GM12878 (cell line): Measurements from ENCODE around the gene GNGT1. TPM values are rescaled to one million over a fixed set of nuclear protein-coding genes. Genes with fewer than 3 reads are reported as not detected.

Experiments
- ATAC-seq: fragments of 200-7000 bp; cut with Tn5 transposase; 3 replicates; pipeline ENCODE4 v1.9.1; 2020; ENCODE audit warnings: mild to moderate bottlenecking, moderate library complexity
- BruUV-seq: library from RNA; stranded (reverse); fragments of 400-500 nt; replicated peaks from 2 replicates; lab custom pipeline; 2021; lab: Mats Ljungman, UMichigan
- CTCF ChIA-PET: fragments of 300-600 bp; sonication (Branson Sonifier 250); formaldehyde crosslinking; extraction: SDS; loops from one replicate; lab custom pipeline; 2021; ENCODE audit warnings: inconsistent platforms; lab: Yijun Ruan, JAX
- POLR2A ChIA-PET: fragments of 350-600 bp; formaldehyde crosslinking; extraction: SDS; loops from one replicate; lab custom pipeline; 2021; ENCODE audit warnings: inconsistent platforms; lab: Charles Lee
- RAD21 ChIA-PET: fragments of 300-600 bp; sonication (Branson Sonifier 250); formaldehyde crosslinking; loops from one replicate; lab custom pipeline; 2023; ENCODE audit warnings: antibody characterized with exemption; ENCODE audit not compliant: unreplicated experiment; lab: Charles Lee
- SMC1A ChIA-PET: fragments of 300-600 bp; sonication (Branson Sonifier 250); formaldehyde crosslinking; loops from one replicate; lab custom pipeline; 2023; ENCODE audit not compliant: unreplicated experiment, uncharacterized antibody; lab: Charles Lee
- DNase-seq: peaks from one replicate; pipeline ENCODE4 v3.0.0-alpha.2; 2011; ENCODE audit warnings: low read depth, low spot score
- FAIRE-seq: peaks from 3 replicates; lab custom pipeline; 2011; peaks lifted over from hg19 to GRCh38; lab: Jason Lieb, UNC
- H2AFZ ChIP-seq: 2 replicates; pipeline ENCODE4 v1.6.0; 2011; ENCODE audit warnings: low read depth, low read length, control low read depth; ENCODE audit not compliant: control insufficient read depth
- H3K27ac ChIP-seq: 2 replicates; pipeline ENCODE4 v1.5.1; 2011; ENCODE audit warnings: control low read depth; ENCODE audit not compliant: control insufficient read depth, insufficient read depth
- H3K27me3 ChIP-seq, 2 experiments: replicated peaks in 1 of 2; 2 replicates each; pipeline versions ENCODE4 v1.6.0 to v1.6.1; 2011; ENCODE audit warnings: low read length in 1 of 2; ENCODE audit not compliant: control insufficient read depth in 2 of 2, insufficient read depth in 2 of 2
- H3K36me3 ChIP-seq, 2 experiments: 2 replicates each; pipeline ENCODE4 v1.5.1; 2011; ENCODE audit warnings: low read length in 1 of 2; ENCODE audit not compliant: control insufficient read depth in 2 of 2, insufficient read depth in 2 of 2
- H3K4me1 ChIP-seq: 2 replicates; pipeline ENCODE4 v1.6.1; 2011; ENCODE audit warnings: mild to moderate bottlenecking, low read length, moderate library complexity, mixed read lengths; ENCODE audit not compliant: control insufficient read depth, insufficient read depth
- H3K4me2 ChIP-seq: 2 replicates; pipeline ENCODE4 v1.6.0; 2011; ENCODE audit warnings: control low read depth; ENCODE audit not compliant: control insufficient read depth, insufficient read depth
- H3K4me3 ChIP-seq: fragments of 200-600 bp; sonication (generic); 2 replicates; pipeline ENCODE4 v1.5.1; 2016
- H3K79me2 ChIP-seq: 2 replicates; pipeline ENCODE4 v1.6.0; 2011; ENCODE audit warnings: low read length; ENCODE audit not compliant: control insufficient read depth, insufficient read depth
- H3K9ac ChIP-seq: 2 replicates; pipeline ENCODE4 v1.8.0; 2011; ENCODE audit warnings: low read length, control low read depth, mixed read lengths; ENCODE audit not compliant: control insufficient read depth, insufficient read depth
- H3K9me3 ChIP-seq: replicated peaks from 3 replicates; pipeline ENCODE4 v1.5.1; 2011; ENCODE audit warnings: mild to moderate bottlenecking, low read length; ENCODE audit not compliant: control insufficient read depth, insufficient read depth
- H4K20me1 ChIP-seq: 2 replicates; pipeline ENCODE4 v1.6.0; 2011; ENCODE audit not compliant: control insufficient read depth, insufficient read depth
- MEF2A ChIP-seq: IDR thresholded peaks from 2 replicates; pipeline ENCODE4 v1.6.1; 2011; ENCODE audit warnings: low read depth, mild to moderate bottlenecking, low read length, moderate library complexity; ENCODE audit not compliant: insufficient read depth
- RELA ChIP-seq: fragments of 450-650 bp; IDR thresholded peaks from 2 replicates; pipeline ENCODE4 v1.8.0; 2014; ENCODE audit warnings: borderline replicate concordance; ENCODE audit not compliant: partially characterized antibody
- WGBS: methylation state at CpG from one replicate; pipeline ENCODE4 v1.1.6; 2016; ENCODE audit warnings: low lambda C conversion rate; ENCODE audit not compliant: insufficient replicate concordance, insufficient coverage; ENCODE audit errors: missing lambda C conversion rate; 5-methylcytosine and 5-hydroxymethylcytosine counted together
- in situ Hi-C: fragments of 300-500 bp; cut with MboI; formaldehyde crosslinking; loops from 9 replicates; pipeline ENCODE4 v1.14.3; 2018; ENCODE audit warnings: mixed read lengths
- intact Hi-C: fragments of 100-400 bp; cut with micrococcal nuclease; formaldehyde crosslinking; loops from one replicate; pipeline ENCODE4 v1.14.2; 2022; ENCODE audit not compliant: unreplicated experiment
- polyA plus RNA-seq, 11 experiments: library from polyadenylated mRNA; depleted of rRNA in 4 of 11; unstranded in 6 of 11; stranded (reverse) in 5 of 11; fragments of >200 nt; fragmentation: Nextera tagmentation in 4 of 11; fragmentation: Illumina TruSeq in 1 of 11; extraction: Ambion mirVana in 4 of 11; extraction: Trizol in 1 of 11; gene quantifications; 1 replicate in 1 of 11; 2 replicates in 10 of 11; pipeline versions ENCODE4 v1.2.1 to v1.2.3, GENCODE V29; 2011 to 2016; ENCODE audit warnings: inconsistent platforms in 2 of 11, missing spikeins in 2 of 11, low read depth in 1 of 11
- total RNA-seq, 4 experiments: library from RNA; depleted of rRNA in 3 of 4; stranded (reverse); fragments of >200 nt in 3 of 4; fragmentation: Illumina TruSeq in 1 of 4; extraction: Trizol in 1 of 4; gene quantifications; 2 replicates each; pipeline versions ENCODE4 v1.2.1 to v1.2.3, GENCODE V29; 2013 to 2021
- TF ChIP-seq, protein P1 (sequence below): fragments of 450-650 bp; IDR thresholded peaks from 2 replicates; pipeline ENCODE4 v1.6.1; 2017; ENCODE audit warnings: antibody characterized with exemption, mild to moderate bottlenecking, moderate library complexity
- TF ChIP-seq, protein P2 (sequence below): fragments of 450-650 bp; IDR thresholded peaks from 2 replicates; pipeline ENCODE4 v1.6.1; 2017; ENCODE audit warnings: mild to moderate bottlenecking, low read depth, inconsistent platforms; ENCODE audit not compliant: poor library complexity, severe bottlenecking

The GNGT1 gene
- total and polyA plus RNA-seq, 10 of the 15 experiments (the other 5 are each of a cell fraction or from before 2014, with no cell fraction given) = not detected

DNA sequence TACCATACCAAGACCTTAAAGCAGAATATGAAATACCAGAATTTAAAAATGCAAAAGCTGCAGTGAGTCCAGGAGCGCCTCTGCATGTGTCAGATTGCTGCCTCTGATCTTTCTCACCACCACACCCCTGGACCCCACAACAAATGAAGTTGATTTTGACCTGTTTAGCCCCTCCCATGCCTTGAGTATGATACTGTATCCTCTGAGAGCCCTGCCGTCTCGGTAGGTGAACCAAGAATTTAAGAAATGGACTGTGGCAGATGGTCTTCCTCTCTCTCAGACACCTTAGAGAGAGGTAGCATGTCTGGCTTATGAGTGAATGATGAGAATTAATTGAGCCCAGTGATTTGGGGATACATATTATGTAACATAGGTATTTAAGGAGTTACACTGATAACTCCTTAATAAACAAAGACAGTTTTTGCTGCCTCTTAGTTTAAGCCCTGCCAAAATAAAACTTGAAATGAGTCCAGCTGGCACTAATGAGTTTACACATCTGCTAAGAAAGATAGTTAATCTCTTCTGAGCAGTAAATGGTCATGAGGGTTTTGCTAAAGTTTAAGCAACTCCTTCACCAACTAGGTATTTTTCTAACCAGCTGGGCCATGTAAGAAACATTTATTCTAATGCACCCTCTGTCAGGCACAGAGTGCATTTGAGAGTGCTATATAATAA lies 11.3 kb upstream of the GNGT1 start:
- ChIA-PET POLR2A (no interaction called here), RAD21 (interaction anchor here (1.2 kb wide), 1 partner anchor 192 kb away, joined by 4 read pairs; no protein-coding TSS in a partner anchor), CTCF (interaction anchor here (0.5 to 2.2 kb wide), 2 partner anchors 192 to 851 kb away, joined by 4 to 9 read pairs; no protein-coding TSS in a partner anchor), SMC1A (interaction anchor here (1.4 kb wide), 1 partner anchor 11 kb away, joined by 3 read pairs; the partner anchor contains the start of gene GNGT1)
- H3K27ac ChIP-seq = no peak overlapping the region
- H2AFZ ChIP-seq = no peak overlapping the region
- FAIRE-seq = no peak
- TF ChIP-seq, protein P1, sequence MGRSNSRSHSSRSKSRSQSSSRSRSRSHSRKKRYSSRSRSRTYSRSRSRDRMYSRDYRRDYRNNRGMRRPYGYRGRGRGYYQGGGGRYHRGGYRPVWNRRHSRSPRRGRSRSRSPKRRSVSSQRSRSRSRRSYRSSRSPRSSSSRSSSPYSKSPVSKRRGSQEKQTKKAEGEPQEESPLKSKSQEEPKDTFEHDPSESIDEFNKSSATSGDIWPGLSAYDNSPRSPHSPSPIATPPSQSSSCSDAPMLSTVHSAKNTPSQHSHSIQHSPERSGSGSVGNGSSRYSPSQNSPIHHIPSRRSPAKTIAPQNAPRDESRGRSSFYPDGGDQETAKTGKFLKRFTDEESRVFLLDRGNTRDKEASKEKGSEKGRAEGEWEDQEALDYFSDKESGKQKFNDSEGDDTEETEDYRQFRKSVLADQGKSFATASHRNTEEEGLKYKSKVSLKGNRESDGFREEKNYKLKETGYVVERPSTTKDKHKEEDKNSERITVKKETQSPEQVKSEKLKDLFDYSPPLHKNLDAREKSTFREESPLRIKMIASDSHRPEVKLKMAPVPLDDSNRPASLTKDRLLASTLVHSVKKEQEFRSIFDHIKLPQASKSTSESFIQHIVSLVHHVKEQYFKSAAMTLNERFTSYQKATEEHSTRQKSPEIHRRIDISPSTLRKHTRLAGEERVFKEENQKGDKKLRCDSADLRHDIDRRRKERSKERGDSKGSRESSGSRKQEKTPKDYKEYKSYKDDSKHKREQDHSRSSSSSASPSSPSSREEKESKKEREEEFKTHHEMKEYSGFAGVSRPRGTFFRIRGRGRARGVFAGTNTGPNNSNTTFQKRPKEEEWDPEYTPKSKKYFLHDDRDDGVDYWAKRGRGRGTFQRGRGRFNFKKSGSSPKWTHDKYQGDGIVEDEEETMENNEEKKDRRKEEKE = no peak
- no peak for TF ChIP-seq MEF2A
- TF ChIP-seq, protein P2, sequence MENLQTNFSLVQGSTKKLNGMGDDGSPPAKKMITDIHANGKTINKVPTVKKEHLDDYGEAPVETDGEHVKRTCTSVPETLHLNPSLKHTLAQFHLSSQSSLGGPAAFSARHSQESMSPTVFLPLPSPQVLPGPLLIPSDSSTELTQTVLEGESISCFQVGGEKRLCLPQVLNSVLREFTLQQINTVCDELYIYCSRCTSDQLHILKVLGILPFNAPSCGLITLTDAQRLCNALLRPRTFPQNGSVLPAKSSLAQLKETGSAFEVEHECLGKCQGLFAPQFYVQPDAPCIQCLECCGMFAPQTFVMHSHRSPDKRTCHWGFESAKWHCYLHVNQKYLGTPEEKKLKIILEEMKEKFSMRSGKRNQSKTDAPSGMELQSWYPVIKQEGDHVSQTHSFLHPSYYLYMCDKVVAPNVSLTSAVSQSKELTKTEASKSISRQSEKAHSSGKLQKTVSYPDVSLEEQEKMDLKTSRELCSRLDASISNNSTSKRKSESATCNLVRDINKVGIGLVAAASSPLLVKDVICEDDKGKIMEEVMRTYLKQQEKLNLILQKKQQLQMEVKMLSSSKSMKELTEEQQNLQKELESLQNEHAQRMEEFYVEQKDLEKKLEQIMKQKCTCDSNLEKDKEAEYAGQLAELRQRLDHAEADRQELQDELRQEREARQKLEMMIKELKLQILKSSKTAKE = no peak
- TF ChIP-seq RELA = no peak
- no peak overlapping the region for H3K9ac ChIP-seq
- H3K4me3 ChIP-seq = no peak overlapping the region
- ATAC-seq = no peak
- H3K36me3 ChIP-seq = no peaks in the 10 kb centered on the region
- no TSS peak for BruUV-seq
- intact Hi-C loops = no loop called here
- 25% methylated on average over 3 of the region's 3 CpGs for WGBS
- H3K9me3 ChIP-seq = no peaks in the 10 kb centered on the region
- peaks cover 0 to 10% of the 10 kb centered on the region in 2 experiments; a peak in 3 of 4 replicates for H3K27me3 ChIP-seq
- H4K20me1 ChIP-seq = no peaks in the 10 kb centered on the region
- in situ Hi-C loops = no loop called here
- DNase-seq = no peak
- H3K79me2 ChIP-seq = no peaks in the 10 kb centered on the region
- no peaks in the 10 kb centered on the region for H3K4me1 ChIP-seq
- H3K4me2 ChIP-seq = no peak overlapping the region
